H1 (cell line): ENCODE measurements around the gene TEN1. TPM values are rescaled to one million over a fixed set of nuclear protein-coding genes. Genes with fewer than 3 reads are reported as not detected.

ENCODE experiments used
- CHD1 ChIP-seq: IDR thresholded peaks from 2 replicates; pipeline ENCODE4 v1.6.1; 2012; ENCODE audit warnings: low read depth, low read length, improper control_type of control experiment
- HDAC6 ChIP-seq: IDR thresholded peaks from one replicate; pipeline ENCODE4 v1.7.1; 2012; ENCODE audit warnings: low read depth, mild to moderate bottlenecking, inconsistent platforms, low read length, moderate library complexity
- NANOG ChIP-seq: IDR thresholded peaks from 2 replicates; pipeline ENCODE4 v1.6.1; 2011; ENCODE audit warnings: low read length, low read depth, mild to moderate bottlenecking, inconsistent platforms; ENCODE audit not compliant: insufficient read depth, poor library complexity, severe bottlenecking
- SP2 ChIP-seq: IDR thresholded peaks from 2 replicates; pipeline ENCODE4 v1.6.1; 2012; ENCODE audit warnings: mild to moderate bottlenecking, low read length, inconsistent platforms
- SRF ChIP-seq: IDR thresholded peaks from 2 replicates; pipeline ENCODE4 v1.6.1; 2011; ENCODE audit warnings: mild to moderate bottlenecking, low read depth, low read length, moderate library complexity
- TBP ChIP-seq: IDR thresholded peaks from 2 replicates; pipeline ENCODE4 v1.6.1; 2011; ENCODE audit warnings: low read depth, low read length, improper control_type of control experiment
- YY1 ChIP-seq: IDR thresholded peaks from 2 replicates; pipeline ENCODE4 v1.6.1; 2011; ENCODE audit warnings: low read depth, mild to moderate bottlenecking, low read length
- polyA plus RNA-seq, 7 experiments: library from polyadenylated mRNA; depleted of rRNA in 3 of 7; stranded (reverse) in 5 of 7; unstranded in 2 of 7; fragments of >200 nt in 5 of 7; fragments of 200-250 nt in 2 of 7; gene quantifications; 1 replicate in 5 of 7; 2 replicates in 1 of 7; 4 replicates in 1 of 7; pipeline versions ENCODE4 v1.2.1 to v1.2.3, GENCODE V29; 2011 to 2013; ENCODE audit warnings: missing spikeins in 2 of 7, mixed read lengths in 2 of 7
- total RNA-seq: library from RNA; stranded (reverse); fragmentation: NEBNext Ultra II Directional; extraction: Animal tissue kit (Norgen Biotek cat#: 25700); gene quantifications from 2 replicates; pipeline ENCODE4 v1.2.1, GENCODE V29; 2021
- TF ChIP-seq, protein P1 (sequence below): fragments of 300-600 bp; sonication (generic); IDR thresholded peaks from 2 replicates; pipeline ENCODE4 v1.7.1; 2012; ENCODE audit warnings: low read length, moderate library complexity, mild to moderate bottlenecking, inconsistent platforms; ENCODE audit not compliant: insufficient replicate concordance
- TF ChIP-seq, protein P2 (sequence below): IDR thresholded peaks from 2 replicates; pipeline ENCODE4 v1.6.1; 2011; ENCODE audit warnings: low read length, improper control_type of control experiment

Gene TEN1
- total and polyA plus RNA-seq, 2 of the 8 experiments (the other 6 are each of a cell fraction or from before 2014, with no cell fraction given), result 15.9 to 18.7 TPM

DNA sequence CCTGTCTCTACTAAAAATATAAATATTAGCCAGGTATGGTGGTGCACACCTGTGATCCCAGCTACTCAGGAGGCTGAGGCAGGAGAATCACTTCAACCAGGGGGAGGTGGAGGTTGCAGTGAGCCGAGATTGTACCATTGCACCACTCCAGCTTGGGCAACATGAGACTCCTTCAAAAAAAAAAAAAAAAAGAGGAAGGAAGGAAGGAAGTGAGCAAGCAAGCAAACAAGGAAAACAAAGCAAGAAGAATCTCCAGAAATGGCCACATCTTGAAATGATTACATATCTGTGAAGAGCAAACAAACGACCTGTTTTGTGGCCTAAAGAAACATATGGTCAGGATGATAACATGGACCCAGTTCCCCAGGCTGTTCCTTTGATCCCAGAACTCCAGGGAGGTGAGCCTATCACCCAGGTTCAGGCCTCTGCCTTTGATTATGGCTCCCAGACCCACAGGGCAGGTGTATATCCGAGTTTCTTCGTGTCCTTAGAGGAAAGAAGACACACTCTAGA lies 9.0 kb upstream of the TEN1 start (continued):
- TF ChIP-seq, protein P1, sequence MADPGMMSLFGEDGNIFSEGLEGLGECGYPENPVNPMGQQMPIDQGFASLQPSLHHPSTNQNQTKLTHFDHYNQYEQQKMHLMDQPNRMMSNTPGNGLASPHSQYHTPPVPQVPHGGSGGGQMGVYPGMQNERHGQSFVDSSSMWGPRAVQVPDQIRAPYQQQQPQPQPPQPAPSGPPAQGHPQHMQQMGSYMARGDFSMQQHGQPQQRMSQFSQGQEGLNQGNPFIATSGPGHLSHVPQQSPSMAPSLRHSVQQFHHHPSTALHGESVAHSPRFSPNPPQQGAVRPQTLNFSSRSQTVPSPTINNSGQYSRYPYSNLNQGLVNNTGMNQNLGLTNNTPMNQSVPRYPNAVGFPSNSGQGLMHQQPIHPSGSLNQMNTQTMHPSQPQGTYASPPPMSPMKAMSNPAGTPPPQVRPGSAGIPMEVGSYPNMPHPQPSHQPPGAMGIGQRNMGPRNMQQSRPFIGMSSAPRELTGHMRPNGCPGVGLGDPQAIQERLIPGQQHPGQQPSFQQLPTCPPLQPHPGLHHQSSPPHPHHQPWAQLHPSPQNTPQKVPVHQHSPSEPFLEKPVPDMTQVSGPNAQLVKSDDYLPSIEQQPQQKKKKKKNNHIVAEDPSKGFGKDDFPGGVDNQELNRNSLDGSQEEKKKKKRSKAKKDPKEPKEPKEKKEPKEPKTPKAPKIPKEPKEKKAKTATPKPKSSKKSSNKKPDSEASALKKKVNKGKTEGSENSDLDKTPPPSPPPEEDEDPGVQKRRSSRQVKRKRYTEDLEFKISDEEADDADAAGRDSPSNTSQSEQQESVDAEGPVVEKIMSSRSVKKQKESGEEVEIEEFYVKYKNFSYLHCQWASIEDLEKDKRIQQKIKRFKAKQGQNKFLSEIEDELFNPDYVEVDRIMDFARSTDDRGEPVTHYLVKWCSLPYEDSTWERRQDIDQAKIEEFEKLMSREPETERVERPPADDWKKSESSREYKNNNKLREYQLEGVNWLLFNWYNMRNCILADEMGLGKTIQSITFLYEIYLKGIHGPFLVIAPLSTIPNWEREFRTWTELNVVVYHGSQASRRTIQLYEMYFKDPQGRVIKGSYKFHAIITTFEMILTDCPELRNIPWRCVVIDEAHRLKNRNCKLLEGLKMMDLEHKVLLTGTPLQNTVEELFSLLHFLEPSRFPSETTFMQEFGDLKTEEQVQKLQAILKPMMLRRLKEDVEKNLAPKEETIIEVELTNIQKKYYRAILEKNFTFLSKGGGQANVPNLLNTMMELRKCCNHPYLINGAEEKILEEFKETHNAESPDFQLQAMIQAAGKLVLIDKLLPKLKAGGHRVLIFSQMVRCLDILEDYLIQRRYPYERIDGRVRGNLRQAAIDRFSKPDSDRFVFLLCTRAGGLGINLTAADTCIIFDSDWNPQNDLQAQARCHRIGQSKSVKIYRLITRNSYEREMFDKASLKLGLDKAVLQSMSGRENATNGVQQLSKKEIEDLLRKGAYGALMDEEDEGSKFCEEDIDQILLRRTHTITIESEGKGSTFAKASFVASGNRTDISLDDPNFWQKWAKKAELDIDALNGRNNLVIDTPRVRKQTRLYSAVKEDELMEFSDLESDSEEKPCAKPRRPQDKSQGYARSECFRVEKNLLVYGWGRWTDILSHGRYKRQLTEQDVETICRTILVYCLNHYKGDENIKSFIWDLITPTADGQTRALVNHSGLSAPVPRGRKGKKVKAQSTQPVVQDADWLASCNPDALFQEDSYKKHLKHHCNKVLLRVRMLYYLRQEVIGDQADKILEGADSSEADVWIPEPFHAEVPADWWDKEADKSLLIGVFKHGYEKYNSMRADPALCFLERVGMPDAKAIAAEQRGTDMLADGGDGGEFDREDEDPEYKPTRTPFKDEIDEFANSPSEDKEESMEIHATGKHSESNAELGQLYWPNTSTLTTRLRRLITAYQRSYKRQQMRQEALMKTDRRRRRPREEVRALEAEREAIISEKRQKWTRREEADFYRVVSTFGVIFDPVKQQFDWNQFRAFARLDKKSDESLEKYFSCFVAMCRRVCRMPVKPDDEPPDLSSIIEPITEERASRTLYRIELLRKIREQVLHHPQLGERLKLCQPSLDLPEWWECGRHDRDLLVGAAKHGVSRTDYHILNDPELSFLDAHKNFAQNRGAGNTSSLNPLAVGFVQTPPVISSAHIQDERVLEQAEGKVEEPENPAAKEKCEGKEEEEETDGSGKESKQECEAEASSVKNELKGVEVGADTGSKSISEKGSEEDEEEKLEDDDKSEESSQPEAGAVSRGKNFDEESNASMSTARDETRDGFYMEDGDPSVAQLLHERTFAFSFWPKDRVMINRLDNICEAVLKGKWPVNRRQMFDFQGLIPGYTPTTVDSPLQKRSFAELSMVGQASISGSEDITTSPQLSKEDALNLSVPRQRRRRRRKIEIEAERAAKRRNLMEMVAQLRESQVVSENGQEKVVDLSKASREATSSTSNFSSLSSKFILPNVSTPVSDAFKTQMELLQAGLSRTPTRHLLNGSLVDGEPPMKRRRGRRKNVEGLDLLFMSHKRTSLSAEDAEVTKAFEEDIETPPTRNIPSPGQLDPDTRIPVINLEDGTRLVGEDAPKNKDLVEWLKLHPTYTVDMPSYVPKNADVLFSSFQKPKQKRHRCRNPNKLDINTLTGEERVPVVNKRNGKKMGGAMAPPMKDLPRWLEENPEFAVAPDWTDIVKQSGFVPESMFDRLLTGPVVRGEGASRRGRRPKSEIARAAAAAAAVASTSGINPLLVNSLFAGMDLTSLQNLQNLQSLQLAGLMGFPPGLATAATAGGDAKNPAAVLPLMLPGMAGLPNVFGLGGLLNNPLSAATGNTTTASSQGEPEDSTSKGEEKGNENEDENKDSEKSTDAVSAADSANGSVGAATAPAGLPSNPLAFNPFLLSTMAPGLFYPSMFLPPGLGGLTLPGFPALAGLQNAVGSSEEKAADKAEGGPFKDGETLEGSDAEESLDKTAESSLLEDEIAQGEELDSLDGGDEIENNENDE, result no peak
- TF ChIP-seq TBP (no peak), SRF (no peak), YY1 (no peak), CHD1 (no peak), HDAC6 (no peak), SP2 (no peak), NANOG (no peak)
- TF ChIP-seq, protein P2, sequence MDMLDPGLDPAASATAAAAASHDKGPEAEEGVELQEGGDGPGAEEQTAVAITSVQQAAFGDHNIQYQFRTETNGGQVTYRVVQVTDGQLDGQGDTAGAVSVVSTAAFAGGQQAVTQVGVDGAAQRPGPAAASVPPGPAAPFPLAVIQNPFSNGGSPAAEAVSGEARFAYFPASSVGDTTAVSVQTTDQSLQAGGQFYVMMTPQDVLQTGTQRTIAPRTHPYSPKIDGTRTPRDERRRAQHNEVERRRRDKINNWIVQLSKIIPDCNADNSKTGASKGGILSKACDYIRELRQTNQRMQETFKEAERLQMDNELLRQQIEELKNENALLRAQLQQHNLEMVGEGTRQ, result no peak
